KMS-11 (cell line): ENCODE results near the gene BLID.

Experiments used
- H2AFZ ChIP-seq: fragments of 200-600 bp; sonication (generic); 2 replicates; pipeline ENCODE4 v1.6.1; 2016; ENCODE audit warnings: antibody characterized with exemption, mixed run types, low read depth
- H3K27ac ChIP-seq: fragments of 200-600 bp; sonication (generic); 2 replicates; pipeline ENCODE4 v1.6.1; 2016; ENCODE audit warnings: mild to moderate bottlenecking, mixed run types
- H3K27me3 ChIP-seq: fragments of 200-600 bp; sonication (generic); 2 replicates; pipeline ENCODE4 v1.6.1; 2017; ENCODE audit warnings: mild to moderate bottlenecking, low read depth, mixed run types, moderate library complexity; ENCODE audit not compliant: insufficient read depth
- H3K36me3 ChIP-seq: fragments of 200-600 bp; sonication (generic); 2 replicates; pipeline ENCODE4 v1.6.1; 2017; ENCODE audit warnings: mild to moderate bottlenecking, mixed run types; ENCODE audit not compliant: insufficient read depth
- H3K4me1 ChIP-seq: fragments of 200-600 bp; sonication (generic); 2 replicates; pipeline ENCODE4 v1.6.1; 2016; ENCODE audit warnings: mild to moderate bottlenecking, low read depth, mixed run types; ENCODE audit not compliant: poor library complexity, severe bottlenecking
- H3K4me2 ChIP-seq: fragments of 200-600 bp; sonication (generic); 2 replicates; pipeline ENCODE4 v1.7.0; 2016; ENCODE audit warnings: mild to moderate bottlenecking, mixed run types
- H3K4me3 ChIP-seq: fragments of 200-600 bp; sonication (generic); IDR thresholded peaks from 2 replicates; pipeline ENCODE4 v1.6.1; 2017; ENCODE audit warnings: low read depth, low read length, mixed read lengths; ENCODE audit not compliant: insufficient read depth
- H3K79me2 ChIP-seq: fragments of 200-600 bp; sonication (generic); 2 replicates; pipeline ENCODE4 v1.6.1; 2016; ENCODE audit warnings: low read depth, mixed run types; ENCODE audit not compliant: insufficient read depth
- H3K9ac ChIP-seq: fragments of 200-600 bp; sonication (generic); 2 replicates; pipeline ENCODE4 v1.6.1; 2016; ENCODE audit warnings: mild to moderate bottlenecking, mixed run types
- H4K20me1 ChIP-seq: fragments of 200-600 bp; sonication (generic); 2 replicates; pipeline ENCODE4 v1.6.1; 2016; ENCODE audit warnings: mild to moderate bottlenecking, mixed run types; ENCODE audit not compliant: insufficient read depth
- TF ChIP-seq, protein P1 (sequence below): fragments of 200-600 bp; sonication (generic); conservative IDR thresholded peaks from 2 replicates; pipeline ENCODE4 v1.6.1; 2017; ENCODE audit warnings: low read depth, mild to moderate bottlenecking, antibody characterized with exemption, low read length, moderate library complexity, mixed read lengths

BLID gene

DNA sequence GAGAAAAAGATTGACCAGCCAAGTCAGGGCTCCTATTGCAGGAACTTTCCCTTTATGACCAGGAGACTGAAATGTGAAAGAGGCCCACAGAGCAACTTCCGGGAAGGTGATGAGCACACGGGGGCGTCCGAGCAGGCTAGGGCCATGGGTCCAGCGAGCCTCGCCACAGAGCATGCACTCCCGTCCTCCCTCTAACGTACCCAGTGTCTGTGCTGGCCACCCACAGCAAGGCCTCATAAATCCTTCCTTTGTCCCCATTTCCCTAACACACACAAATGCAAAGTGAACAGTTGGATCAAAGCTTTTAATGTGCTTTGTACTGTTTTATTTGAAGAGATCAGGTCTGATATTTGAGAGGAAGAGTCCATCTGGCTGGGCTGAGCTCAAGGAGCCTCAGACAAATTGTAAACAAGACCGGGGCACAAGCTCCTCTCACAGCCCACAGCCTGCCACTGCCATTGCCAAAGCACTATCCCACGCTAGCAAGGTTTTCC lies 44.3 kb downstream of the BLID start:
- H3K27ac ChIP-seq, result no peak overlapping the region
- H3K9ac ChIP-seq, result no peak overlapping the region
- no peak overlapping the region for H3K4me2 ChIP-seq
- no peak overlapping the region for H2AFZ ChIP-seq
- no peaks in the 10 kb centered on the region for H3K79me2 ChIP-seq
- peaks cover 13% of the 10 kb centered on the region for H3K4me1 ChIP-seq
- TF ChIP-seq, protein P1, sequence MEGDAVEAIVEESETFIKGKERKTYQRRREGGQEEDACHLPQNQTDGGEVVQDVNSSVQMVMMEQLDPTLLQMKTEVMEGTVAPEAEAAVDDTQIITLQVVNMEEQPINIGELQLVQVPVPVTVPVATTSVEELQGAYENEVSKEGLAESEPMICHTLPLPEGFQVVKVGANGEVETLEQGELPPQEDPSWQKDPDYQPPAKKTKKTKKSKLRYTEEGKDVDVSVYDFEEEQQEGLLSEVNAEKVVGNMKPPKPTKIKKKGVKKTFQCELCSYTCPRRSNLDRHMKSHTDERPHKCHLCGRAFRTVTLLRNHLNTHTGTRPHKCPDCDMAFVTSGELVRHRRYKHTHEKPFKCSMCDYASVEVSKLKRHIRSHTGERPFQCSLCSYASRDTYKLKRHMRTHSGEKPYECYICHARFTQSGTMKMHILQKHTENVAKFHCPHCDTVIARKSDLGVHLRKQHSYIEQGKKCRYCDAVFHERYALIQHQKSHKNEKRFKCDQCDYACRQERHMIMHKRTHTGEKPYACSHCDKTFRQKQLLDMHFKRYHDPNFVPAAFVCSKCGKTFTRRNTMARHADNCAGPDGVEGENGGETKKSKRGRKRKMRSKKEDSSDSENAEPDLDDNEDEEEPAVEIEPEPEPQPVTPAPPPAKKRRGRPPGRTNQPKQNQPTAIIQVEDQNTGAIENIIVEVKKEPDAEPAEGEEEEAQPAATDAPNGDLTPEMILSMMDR, result no peak
- no peaks in the 10 kb centered on the region for H4K20me1 ChIP-seq
- H3K4me3 ChIP-seq, result no peak overlapping the region
- H3K36me3 ChIP-seq, result no peaks in the 10 kb centered on the region
- no peaks in the 10 kb centered on the region for H3K27me3 ChIP-seq

DNA sequence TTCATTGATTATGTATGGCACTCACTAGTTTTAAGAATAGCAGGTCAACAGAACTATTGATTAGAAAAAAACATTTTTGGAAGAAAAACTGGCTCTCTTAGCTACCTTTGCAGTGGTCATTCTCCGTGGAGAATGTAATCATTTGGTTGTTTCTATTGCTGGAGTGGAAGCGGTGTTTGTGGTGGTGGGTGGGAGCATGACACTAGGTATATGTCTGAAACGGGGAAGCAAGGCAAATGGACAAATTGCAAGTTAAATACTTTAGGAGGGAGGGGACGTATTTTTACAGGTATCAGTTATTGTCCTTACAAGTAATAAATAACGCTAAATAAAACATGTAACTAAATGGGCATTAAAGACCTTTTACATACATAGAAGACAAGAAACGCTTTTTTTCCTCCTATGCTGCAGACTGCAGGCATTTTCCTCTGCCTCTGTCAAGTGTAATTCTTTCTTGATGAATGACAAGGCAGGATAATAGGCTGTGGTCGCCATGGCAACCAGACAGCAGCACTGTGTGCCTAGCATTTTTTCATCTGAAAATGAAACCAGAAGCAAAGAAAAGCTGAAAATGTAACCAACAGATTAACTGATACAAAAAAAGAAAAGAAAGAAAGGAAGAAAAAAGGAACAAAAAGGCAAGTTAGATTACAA lies 46.2 kb downstream of the BLID start:
- TF ChIP-seq, protein P1, result no peak
- no peak overlapping the region for H2AFZ ChIP-seq
- peak overlapping the region; percentile 35; the same call in 1 of the 2 replicates for H3K27ac ChIP-seq
- no peak overlapping the region for H3K9ac ChIP-seq
- peaks cover 13% of the 10 kb centered on the region for H3K4me1 ChIP-seq
- no peak overlapping the region; the same call in 1 of the 2 replicates for H3K4me2 ChIP-seq
- H3K27me3 ChIP-seq, result no peaks in the 10 kb centered on the region
- no peaks in the 10 kb centered on the region for H3K36me3 ChIP-seq
- no peaks in the 10 kb centered on the region for H4K20me1 ChIP-seq
- H3K4me3 ChIP-seq, result no peak overlapping the region
- H3K79me2 ChIP-seq, result no peaks in the 10 kb centered on the region

DNA sequence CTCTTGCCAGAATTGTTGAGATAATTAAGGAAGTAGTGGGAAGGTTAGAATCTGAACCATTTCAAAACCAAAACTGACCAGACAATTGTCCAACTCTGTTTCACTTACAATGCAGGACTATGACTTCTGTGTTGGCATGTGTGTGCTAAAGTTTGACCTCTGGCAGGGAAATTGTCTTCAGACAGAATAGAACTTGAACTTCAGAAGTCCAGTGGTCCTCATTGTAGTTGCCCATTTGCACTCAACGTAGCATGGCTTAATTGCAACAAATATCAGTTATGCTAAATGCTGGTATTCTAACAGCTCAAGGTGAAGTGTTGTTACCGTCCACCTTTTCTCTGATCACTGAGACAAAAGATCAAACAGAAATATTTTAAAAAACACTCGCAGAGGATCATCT lies 47.2 kb downstream of the BLID start:
- Histone ChIP-seq H3K27me3 (no peaks in the 10 kb centered on the region), H3K4me3 (no peak overlapping the region), H3K4me2 (no peak overlapping the region), H4K20me1 (no peaks in the 10 kb centered on the region), H3K4me1 (peaks cover 13% of the 10 kb centered on the region), H3K9ac (no peak overlapping the region), H3K36me3 (no peaks in the 10 kb centered on the region), H3K79me2 (no peaks in the 10 kb centered on the region), H3K27ac (no peak overlapping the region), H2AFZ (no peak overlapping the region)
- TF ChIP-seq, protein P1, result no peak

DNA sequence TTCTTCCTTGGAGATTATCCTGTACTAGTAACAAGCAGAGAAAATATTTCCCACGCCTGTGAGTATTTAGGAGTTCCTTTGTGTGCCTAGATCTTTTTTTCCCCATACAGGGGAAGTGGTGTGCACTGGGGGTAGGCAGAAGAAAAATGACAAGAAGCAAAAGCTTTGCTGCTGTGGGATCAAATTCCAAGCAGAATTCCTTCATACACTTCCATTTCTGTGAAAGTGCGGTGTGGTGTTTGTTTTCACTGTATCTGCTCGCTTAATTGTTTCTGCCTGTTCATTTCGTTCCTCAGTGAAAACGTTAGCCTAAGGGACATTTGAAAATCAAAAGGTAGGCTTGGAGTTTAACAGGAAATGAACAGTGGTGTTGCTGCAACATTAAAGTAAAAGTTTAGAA lies 47.9 kb downstream of the BLID start:
- Histone ChIP-seq H3K4me3 (no peak overlapping the region), H3K4me1 (peaks cover 13% of the 10 kb centered on the region), H3K79me2 (no peaks in the 10 kb centered on the region), H3K27ac (no peak overlapping the region), H3K9ac (no peak overlapping the region), H3K36me3 (no peaks in the 10 kb centered on the region), H2AFZ (no peak overlapping the region), H3K4me2 (no peak overlapping the region), H3K27me3 (no peaks in the 10 kb centered on the region), H4K20me1 (no peaks in the 10 kb centered on the region)
- TF ChIP-seq, protein P1, result no peak
